PC-9 (cell line): ENCODE data around the gene PDZK1IP1.

Experiments
- EZH2 ChIP-seq: fragments of 200-600 bp; sonication (generic); IDR thresholded peaks from 2 replicates; pipeline ENCODE4 v1.8.0; 2017; ENCODE audit warnings: antibody characterized with exemption, low read depth
- TF ChIP-seq, protein P1 (sequence below): fragments of 200-600 bp; sonication (generic); conservative IDR thresholded peaks from 2 replicates; pipeline ENCODE4 v1.6.1; 2017; ENCODE audit warnings: mixed run types, antibody characterized with exemption, mild to moderate bottlenecking, moderate library complexity

DNA sequence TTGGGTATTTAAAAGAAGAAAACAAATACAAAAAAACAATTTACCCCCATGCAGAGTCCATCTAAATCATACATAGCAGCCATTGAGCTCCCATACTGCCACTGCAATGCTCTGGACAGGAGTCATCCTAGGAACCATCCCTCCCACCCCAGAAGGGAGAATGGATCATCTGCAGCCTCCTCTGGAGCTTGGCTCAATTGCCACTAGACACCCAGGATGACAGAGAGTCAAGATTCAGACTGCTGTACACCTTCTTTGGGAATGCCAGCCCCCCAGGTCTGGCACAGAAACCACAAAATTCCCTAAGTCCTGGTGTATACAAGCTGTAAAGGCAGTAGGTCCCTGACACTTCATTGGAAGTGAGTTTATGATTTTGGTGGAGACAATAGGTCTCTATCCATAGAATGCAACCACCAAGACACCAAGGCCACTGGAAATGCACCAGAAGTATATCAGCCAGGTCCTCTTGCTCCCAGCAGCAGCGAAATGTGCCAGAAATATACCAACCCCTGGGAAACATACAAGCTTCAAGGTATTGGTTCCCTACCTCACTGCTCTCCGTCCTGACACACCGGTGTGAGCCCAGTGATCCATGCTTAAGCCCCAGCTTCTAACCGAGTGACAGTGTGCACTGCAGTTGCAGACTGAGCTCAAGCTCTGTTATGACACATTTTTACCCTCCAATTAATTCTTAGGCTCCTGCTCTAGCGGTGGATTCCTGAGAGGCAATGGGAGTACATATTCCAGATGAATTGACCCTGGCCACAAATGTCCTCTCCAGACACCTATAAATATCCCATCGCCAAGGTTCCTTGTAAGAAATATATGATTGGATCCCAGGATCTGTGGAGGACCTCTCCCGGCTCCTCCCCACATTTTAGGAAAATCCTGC, 37.8 kb upstream of the PDZK1IP1 start:
- TF ChIP-seq, protein P1, sequence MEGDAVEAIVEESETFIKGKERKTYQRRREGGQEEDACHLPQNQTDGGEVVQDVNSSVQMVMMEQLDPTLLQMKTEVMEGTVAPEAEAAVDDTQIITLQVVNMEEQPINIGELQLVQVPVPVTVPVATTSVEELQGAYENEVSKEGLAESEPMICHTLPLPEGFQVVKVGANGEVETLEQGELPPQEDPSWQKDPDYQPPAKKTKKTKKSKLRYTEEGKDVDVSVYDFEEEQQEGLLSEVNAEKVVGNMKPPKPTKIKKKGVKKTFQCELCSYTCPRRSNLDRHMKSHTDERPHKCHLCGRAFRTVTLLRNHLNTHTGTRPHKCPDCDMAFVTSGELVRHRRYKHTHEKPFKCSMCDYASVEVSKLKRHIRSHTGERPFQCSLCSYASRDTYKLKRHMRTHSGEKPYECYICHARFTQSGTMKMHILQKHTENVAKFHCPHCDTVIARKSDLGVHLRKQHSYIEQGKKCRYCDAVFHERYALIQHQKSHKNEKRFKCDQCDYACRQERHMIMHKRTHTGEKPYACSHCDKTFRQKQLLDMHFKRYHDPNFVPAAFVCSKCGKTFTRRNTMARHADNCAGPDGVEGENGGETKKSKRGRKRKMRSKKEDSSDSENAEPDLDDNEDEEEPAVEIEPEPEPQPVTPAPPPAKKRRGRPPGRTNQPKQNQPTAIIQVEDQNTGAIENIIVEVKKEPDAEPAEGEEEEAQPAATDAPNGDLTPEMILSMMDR: no peak
- no peak for TF ChIP-seq EZH2
